ENCODE results near the gene YDJC. TPM values are rescaled to one million over a fixed set of nuclear protein-coding genes. Genes with fewer than 3 reads are reported as not detected.
"Not testable (repeated sequence)": the region's sequence is repeated elsewhere in the genome, so short reads cannot be mapped to it uniquely, and the experiment has no call there.

YDJC gene
- total RNA-seq, 1 experiment from 2014 or later, result 50.1 TPM

DNA sequence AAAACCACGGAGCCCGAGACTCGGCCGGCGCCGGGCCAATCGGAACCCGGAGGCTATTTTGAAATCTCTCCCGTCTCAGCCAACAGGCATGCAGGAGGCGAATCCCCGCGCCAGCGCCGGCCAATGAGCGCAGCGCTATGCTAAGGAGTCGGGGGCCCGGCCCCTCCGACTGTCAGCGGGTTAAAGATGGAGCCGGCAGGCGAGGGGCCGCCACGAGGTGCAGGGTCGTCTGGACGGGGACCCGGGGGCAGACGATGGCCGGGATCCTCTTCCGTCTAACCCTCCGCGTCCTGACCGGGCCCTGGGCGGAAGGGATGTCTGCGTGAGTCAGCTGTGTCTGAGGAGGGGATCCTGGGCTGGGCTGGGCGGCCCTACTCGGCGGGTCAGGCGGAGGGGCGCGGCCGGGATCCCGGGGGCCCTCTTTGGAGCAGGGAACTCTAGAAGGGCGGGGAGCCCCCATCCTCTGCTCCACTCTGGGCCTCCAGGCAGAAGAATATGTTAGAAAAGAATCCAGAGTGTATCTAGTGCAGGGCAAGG lies 22.3 kb upstream of the YDJC start:
- DNase-seq (ENCODE audit: low read depth), result peak; percentile 94

DNA sequence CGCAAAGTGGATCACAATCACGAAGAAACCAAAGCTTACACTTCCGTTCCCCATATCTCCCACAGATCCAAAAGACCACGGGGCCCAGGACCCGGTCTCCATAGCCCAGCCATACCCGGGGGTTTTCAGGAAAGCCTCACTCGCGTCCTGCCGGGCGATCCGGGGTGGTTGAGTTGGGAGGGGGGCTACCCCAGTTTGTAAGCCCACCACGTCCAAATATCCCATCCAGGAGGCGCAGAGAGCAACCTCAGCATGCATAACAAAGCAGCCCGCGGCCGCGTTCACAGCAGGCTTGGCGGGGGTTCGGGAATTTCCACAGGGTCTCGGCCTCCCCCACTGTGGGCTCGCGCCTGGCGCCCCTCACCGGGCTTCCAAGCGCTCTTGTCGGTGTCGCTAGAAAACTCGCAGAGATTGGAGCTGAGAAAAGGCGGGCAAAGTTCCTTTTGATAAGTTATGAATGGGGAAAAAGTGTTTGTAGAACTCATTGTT lies 21.7 kb upstream of the YDJC start:
- DNase-seq (ENCODE audit: low read depth), result no peak

- DNase-seq (ENCODE audit: low read depth), result no peak
Measured at GRCh38 chr22:21650823-21651520, 21.1 kb upstream of the YDJC start.

GRCh38 chr22:21650280-21650679 lies 20.5 kb upstream of the YDJC start:
- DNase-seq (ENCODE audit: low read depth), result no peak

GRCh38 chr22:21646608-21647590 lies 17.1 kb upstream of the YDJC start:
- DNase-seq (ENCODE audit: low read depth), result peak; percentile 73

DNA sequence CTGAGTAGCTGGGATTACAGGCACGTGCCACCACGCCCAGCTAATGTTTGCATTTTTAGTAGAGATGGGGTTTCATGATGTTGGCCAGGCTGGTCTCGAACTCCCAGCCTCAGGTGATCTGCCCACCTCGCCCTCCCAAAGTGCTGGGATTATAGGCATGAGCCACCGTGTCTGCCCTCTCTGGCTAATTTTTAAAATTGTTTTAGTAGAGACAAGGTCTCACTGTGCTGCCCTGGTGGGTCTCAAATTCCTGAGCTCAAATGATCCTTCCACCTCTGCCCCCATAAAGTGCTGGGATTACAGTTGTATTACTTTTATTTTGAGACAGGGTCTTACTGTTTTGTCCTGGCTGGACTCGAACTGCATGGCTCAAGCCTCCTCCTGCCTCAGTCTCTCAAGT lies 15.7 kb upstream of the YDJC start:
- not testable (repeated sequence) for DNase-seq (ENCODE audit: low read depth)

DNA sequence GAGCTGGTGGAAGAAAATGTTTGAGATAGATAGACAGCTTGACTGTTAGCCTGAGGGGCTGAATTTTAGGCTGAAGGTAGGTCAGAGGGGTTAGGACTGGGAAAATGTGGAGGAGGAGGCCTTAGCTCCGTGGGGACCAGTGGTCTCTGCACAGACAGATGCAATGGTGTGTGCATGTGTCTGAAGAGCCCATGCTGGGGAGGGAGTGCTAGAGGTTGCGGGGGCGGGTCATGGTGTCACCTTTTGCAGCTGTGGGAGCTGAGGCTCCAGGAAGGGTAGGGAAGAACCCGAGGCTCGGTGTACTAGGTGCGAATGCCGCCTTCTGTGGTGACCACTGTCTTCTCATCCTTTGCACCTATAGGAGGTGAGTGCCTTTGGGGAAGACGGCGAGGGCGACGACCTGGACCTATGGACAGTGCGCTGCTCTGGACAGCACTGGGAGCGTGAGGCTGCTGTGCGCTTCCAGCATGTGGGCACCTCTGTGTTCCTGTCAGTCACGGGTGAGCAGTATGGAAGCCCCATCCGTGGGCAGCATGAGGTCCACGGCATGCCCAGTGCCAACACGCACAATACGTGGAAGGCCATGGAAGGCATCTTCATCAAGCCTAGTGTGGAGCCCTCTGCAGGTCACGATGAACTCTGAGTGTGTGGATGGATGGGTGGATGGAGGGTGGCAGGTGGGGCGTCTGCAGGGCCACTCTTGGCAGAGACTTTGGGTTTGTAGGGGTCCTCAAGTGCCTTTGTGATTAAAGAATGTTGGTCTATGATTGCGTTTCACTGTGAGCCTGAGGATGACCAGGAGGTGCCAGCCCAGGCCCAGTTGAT lies 13.9 kb upstream of the YDJC start:
- DNase-seq (ENCODE audit: low read depth), result no peak

DNA sequence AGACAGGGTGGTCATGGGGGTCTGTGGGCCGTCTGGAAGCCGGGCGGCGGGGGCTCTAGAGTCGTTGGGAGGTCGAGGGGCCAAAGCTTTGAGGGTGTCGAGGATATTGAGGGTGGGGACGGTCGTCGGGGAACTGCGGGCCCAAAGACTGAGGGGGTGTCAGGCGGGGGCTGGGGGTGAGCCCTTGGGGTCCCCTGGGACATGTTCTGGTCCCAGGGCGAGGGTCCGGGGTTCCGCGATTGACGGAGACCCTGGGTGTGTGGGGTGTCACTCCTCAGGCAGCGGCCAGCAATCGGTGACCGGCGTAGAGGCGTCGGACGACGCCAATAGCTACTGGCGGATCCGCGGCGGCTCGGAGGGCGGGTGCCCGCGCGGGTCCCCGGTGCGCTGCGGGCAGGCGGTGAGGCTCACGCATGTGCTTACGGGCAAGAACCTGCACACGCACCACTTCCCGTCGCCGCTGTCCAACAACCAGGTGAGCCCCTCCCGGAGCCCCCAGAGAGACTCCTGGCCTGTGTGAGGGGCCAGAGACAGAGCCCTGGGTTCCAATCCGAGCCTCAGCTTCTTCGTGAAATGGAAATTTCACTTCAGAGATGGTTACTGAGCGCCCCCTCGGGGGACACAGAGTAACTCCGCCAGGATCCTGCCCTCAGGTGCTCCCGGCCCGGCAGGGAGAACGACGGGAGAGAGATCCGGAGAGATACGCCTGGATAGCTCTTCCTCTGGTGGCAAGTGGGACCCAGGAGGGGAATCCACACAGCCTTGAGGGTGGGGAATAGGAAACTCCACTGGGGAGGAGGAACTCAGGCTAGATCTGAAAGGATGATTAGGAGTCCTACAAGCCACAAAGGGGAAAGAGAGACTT lies 13.0 kb upstream of the YDJC start:
- peak; percentile 65 for DNase-seq (ENCODE audit: low read depth)

- peak; percentile 99 for DNase-seq (ENCODE audit: low read depth)
Measured at GRCh38 chr22:21641789-21642583, 12.2 kb upstream of the YDJC start, which contains the start of gene SDF2L1. SDF2L1 (plus strand) TSS chr22:21642302; CDS start chr22:21642337, 35 bp downstream.

GRCh38 chr22:21641417-21641788 lies 11.6 kb upstream of the YDJC start:
- peak; percentile 60 for DNase-seq (ENCODE audit: low read depth)

DNA sequence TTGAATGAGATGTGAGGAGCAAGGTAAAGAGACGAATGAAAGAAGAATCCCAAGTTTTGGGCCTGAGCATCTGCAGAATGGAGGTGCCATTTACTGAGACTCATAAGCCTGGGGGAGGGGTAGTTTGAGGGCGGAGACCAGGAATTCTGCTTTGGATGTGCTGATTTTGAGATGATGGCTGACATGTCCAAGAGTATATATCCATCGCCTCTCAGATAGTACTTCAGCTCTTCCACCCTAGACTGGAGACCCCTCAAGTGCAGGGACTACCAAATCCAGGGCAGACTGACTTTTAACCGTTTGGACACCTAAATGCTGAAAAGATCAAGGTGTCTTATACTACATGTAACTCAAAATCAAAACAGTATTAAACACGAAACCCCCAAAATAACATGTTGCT lies 11.0 kb upstream of the YDJC start:
- DNase-seq (ENCODE audit: low read depth), result no peak

DNA sequence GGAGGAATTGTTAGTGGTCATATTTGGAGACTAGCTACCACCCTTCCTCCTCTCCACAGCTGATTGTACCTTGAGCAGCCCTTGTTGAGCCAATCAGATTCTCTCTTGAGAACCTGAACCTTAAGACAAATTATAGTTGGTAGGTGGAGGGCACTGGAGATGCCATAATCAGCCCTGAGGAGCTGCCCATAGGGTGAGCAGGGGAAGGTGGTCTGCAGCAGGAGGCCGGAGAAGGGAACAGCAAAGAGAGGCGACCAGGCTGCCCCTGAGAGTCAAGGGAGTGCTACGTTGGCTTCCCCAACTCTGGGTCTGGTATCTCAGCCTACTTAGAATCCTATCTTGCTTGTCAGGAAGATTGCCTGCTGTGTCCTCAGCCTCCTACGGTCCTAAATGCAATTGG lies 9.5 kb upstream of the YDJC start:
- DNase-seq (ENCODE audit: low read depth), result no peak

DNA sequence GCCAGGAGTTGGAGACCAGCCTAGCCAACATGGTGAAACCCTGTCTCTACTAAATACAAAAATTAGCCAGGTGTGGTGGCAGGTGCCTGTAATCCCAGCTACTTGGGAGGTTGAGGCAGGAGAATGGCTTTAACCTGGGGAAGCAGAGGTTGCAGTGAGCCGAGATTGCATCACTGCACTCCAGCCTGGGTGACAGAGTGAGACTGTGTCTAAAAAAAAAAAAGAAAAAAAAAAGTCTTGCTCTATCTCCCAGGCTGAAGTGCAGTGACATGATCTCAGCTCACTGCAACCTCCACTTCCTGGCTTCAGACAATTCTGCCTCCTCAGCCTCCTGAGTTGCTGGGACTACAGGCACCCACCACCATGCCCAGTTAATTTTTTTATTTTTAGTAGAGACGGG lies 7.6 kb upstream of the YDJC start:
- not testable (repeated sequence) for DNase-seq (ENCODE audit: low read depth)

DNA sequence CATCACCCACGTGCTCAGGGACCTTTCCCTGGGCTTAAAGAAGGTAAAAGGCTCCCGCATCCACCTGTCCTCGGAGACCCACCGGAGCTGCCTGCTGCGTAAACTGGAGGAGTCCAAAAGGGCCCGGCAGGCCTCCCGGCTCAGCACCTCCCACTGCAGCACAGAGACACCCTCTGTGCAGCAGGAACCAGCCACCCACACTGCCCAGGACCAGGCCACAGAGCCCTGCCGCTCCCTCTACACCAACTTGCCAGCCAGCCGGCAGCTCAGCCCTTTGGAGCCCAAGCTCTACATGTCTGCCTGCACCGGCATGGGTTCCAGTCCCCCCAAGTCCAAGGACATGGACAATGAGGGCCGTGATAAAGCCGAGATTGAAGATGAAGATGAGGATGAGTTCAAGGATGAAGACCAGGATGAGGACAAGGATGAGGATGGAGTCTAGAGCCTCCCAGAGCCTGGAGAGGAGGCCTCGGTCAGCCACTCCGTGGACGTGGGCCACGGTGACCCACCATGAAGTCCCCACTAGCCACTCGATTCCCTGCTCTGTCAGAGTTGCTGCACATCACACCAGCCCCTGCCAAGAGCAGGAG lies 6.9 kb upstream of the YDJC start:
- DNase-seq (ENCODE audit: low read depth), result no peak

DNA sequence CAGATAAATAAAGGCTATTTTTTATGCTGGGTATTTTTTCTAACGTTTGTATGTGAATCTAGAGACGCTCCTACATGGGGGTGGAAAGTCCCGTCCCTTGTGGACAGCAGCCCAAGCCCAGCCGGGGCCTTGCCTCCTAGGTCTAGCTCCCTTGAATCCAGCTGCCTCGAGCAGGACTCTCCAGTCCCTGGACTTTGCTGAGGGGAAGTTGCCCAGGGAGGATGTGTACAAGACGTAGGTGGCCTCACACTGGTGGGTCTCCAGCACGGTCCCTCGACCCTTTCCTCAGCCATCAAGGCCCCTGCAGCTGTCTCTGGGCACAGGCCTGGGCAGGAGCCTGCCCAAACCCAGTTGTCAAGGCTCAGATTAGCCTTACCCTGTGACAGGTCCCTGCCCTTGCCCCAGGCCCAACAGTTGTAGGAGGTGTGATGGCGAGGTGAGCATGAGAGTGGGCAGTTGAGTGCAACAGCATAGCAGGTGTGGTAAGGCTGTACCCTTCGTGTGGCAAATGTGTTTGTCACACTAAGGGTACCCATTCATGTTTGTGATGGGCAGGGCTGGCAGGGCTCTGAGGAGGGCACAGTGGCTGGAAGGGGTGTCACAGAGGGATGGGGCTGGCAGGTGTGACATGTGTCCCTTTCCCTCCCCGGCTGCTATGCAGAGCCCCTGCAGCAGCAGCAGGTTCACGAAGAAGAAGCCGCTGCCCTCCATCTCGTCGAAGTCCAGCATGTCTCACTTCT lies 6.1 kb upstream of the YDJC start:
- DNase-seq (ENCODE audit: low read depth), result no peak

DNA sequence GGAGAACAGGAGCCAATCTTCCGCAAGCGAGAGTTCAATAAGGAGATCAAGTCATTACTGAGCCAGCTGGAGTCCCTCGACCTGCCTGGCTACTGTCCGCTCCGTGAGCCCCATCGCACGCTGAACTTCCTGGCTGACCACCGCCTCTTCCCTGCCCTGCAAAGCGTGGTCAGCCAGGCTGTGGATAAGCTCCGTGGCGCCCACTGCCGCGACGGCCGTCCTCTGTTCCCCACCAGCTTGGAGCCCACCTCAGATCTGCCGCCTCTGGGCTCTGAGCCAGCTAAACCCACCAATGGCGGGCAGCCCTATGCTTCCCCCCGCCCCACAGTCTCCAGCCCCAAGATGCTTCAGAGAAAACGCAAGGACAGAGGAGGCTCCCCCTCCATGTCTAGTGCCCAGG lies 5.0 kb upstream of the YDJC start:
- no peak for DNase-seq (ENCODE audit: low read depth)

- no peak for DNase-seq (ENCODE audit: low read depth)
Measured at GRCh38 chr22:21634081-21634480, 4.3 kb upstream of the YDJC start.

GRCh38 chr22:21633481-21633880 lies 3.7 kb upstream of the YDJC start:
- DNase-seq (ENCODE audit: low read depth), result no peak

- DNase-seq (ENCODE audit: low read depth), result no peak
Measured at GRCh38 chr22:21632931-21633330, 3.1 kb upstream of the YDJC start.
